Erythroblast (primary cell): ENCODE data around the gene CCDC138.

ENCODE experiments used
- GATA1 ChIP-seq: IDR thresholded peaks from 2 replicates; pipeline ENCODE4 v1.6.1; 2011; ENCODE audit warnings: low read depth, mild to moderate bottlenecking, control low read depth, low read length, moderate library complexity
- POLR2A ChIP-seq: IDR thresholded peaks from 2 replicates; pipeline ENCODE4 v1.6.1; 2011; ENCODE audit warnings: mild to moderate bottlenecking, low read length

DNA sequence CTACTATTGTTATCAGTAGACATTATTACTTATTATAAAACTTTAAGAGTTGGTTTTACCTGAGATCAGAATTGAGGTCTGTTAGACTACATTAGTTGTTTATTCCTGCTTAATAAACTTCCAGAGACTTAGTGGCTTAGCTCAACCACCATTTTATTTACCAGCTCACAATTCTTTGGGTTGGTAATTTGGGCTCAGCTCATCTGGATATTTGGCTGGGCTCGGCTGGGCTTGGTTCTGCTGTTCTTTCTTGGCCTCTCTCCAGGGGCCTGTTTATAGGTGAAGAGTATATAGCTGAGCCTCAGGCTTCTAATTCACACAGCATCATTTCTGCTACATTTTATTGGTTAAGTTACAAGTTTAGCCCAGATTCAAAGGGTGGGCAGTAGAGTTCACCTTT is 67.9 kb downstream of the CCDC138 start:
- TF ChIP-seq POLR2A = no peak
- TF ChIP-seq GATA1 = no peak
